Measurements from ENCODE around the gene DNASE1. TPM values are rescaled to one million over a fixed set of nuclear protein-coding genes. Genes with fewer than 3 reads are reported as not detected.

Gene DNASE1
- polyA plus RNA-seq, 2 of the 4 experiments (the other 2 are of a cell fraction) = 6.3 to 7.2 TPM

- no peaks in the 10 kb centered on the region for H3K9me3 ChIP-seq
- POLR2A ChIA-PET = no interaction called here
- FAIRE-seq = no peak
- ATAC-seq = no peak
- H3K4me3 ChIP-seq = no peak overlapping the region
- WGBS (ENCODE audit: missing lambda C conversion rate) = 99% methylated on average over 17 of the region's 24 CpGs
- no peaks in the 10 kb centered on the region for H3K4me1 ChIP-seq
- H3K4me2 ChIP-seq = no peak overlapping the region
- CTCF ChIA-PET = interaction anchor here (1.1 to 4.5 kb wide), 3 partner anchors 15 to 31 kb away, joined by 3 to 19 read pairs (median 4); no protein-coding TSS in a partner anchor
- TF ChIP-seq GATA3 (IDR thresholded peaks at IDR 0.05; ENCODE audit: borderline replicate concordance) = no peak
- no peak for TF ChIP-seq E2F6 (IDR thresholded peaks at IDR 0.05; ENCODE audit: borderline replicate concordance, low read depth)
- TF ChIP-seq HMGXB4 (CRISPR knock-in tag; IDR thresholded peaks at IDR 0.05; ENCODE audit: borderline replicate concordance) = no peak
- no peak for TF ChIP-seq CBX8 (IDR thresholded peaks at IDR 0.05)
- no peak for TF ChIP-seq ZSCAN20 (CRISPR knock-in tag; IDR thresholded peaks at IDR 0.05)
- no peak for TF ChIP-seq ELK1 (IDR thresholded peaks at IDR 0.05; ENCODE audit: low read depth, low read length)
- no peak for TF ChIP-seq FOSB (CRISPR knock-in tag; IDR thresholded peaks at IDR 0.05)
- TF ChIP-seq POLR2A (IDR thresholded peaks at IDR 0.05; ENCODE audit: low read length) = no peak
- no peak for TF ChIP-seq PBX3 (IDR thresholded peaks at IDR 0.05)
- no peak for TF ChIP-seq MAZ (IDR thresholded peaks at IDR 0.05; ENCODE audit: borderline replicate concordance, low read depth, low read length)
- no peak for TF ChIP-seq EP300 (IDR thresholded peaks at IDR 0.05)
- no peak for TF ChIP-seq EHMT2 (IDR thresholded peaks at IDR 0.05; ENCODE audit: low read depth)
- no peak for TF ChIP-seq RFX5 (IDR thresholded peaks at IDR 0.05)
- TF ChIP-seq REST (IDR thresholded peaks at IDR 0.05) = no peak
- H3K27ac ChIP-seq = no peak overlapping the region
- no peak for DNase-seq (ENCODE audit: low read depth in 1 of 2, low spot score in 1 of 2)
These were observed 21.2 kb downstream of the DNASE1 start for GRCh38 chr16:3675601-3676130.

GRCh38 chr16:3677994-3678393, 23.5 kb downstream of the DNASE1 start:
- FAIRE-seq = no peak
- CTCF ChIA-PET = interaction anchor here (1.2 to 4.5 kb wide), 2 partner anchors 13 to 24 kb away, joined by 3 to 19 read pairs; no protein-coding TSS in a partner anchor
- POLR2A ChIA-PET = no interaction called here
- no peaks in the 10 kb centered on the region for H3K4me1 ChIP-seq
- no peak for DNase-seq (ENCODE audit: low read depth in 1 of 2, low spot score in 1 of 2)
- no peak overlapping the region for H3K4me2 ChIP-seq
- no peaks in the 10 kb centered on the region for H3K9me3 ChIP-seq
- no peak overlapping the region for H3K27ac ChIP-seq
- WGBS (ENCODE audit: missing lambda C conversion rate) = 93% methylated on average over 11 of the region's 11 CpGs
- ATAC-seq = no peak
- no peak overlapping the region for H3K4me3 ChIP-seq
- no peak for TF ChIP-seq CHD2 (IDR thresholded peaks at IDR 0.05; ENCODE audit: low read length, partially characterized antibody)
- TF ChIP-seq CBX2 (IDR thresholded peaks at IDR 0.05; ENCODE audit: borderline replicate concordance, low read depth) = no peak
- no peak for TF ChIP-seq HOXA7 (CRISPR knock-in tag; IDR thresholded peaks at IDR 0.05)
- TF ChIP-seq ZC3H11A (IDR thresholded peaks at IDR 0.05) = no peak
- no peak for TF ChIP-seq EHMT2 (IDR thresholded peaks at IDR 0.05; ENCODE audit: low read depth)
- TF ChIP-seq MAZ (IDR thresholded peaks at IDR 0.05; ENCODE audit: borderline replicate concordance, low read depth, low read length) = no peak
- no peak for TF ChIP-seq RNF2 (IDR thresholded peaks at IDR 0.05; ENCODE audit: borderline replicate concordance, low read depth)
- TF ChIP-seq E2F6 (IDR thresholded peaks at IDR 0.05; ENCODE audit: borderline replicate concordance, low read depth) = no peak
- no peak for TF ChIP-seq CBX8 (IDR thresholded peaks at IDR 0.05)
- TF ChIP-seq BHLHE40 (IDR thresholded peaks at IDR 0.05; ENCODE audit: low read depth, low read length) = no peak
- no peak for TF ChIP-seq HOXB5 (CRISPR knock-in tag; IDR thresholded peaks at IDR 0.05)
- TF ChIP-seq ATOH8 (CRISPR knock-in tag; IDR thresholded peaks at IDR 0.05; ENCODE audit: low read depth) = no peak
- TF ChIP-seq EP300 (IDR thresholded peaks at IDR 0.05) = no peak
- no peak for TF ChIP-seq ESRRA (IDR thresholded peaks at IDR 0.05; ENCODE audit: borderline replicate concordance, low read length)
- no peak for TF ChIP-seq PBX3 (IDR thresholded peaks at IDR 0.05)
